ENCODE measurements around the gene ARIH2. TPM values are rescaled to one million over a fixed set of nuclear protein-coding genes. Genes with fewer than 3 reads are reported as not detected.

Gene ARIH2
- total and polyA plus RNA-seq, 9 of the 15 experiments (the other 6 are each of a cell fraction or from before 2014, with no cell fraction given), result 27.0 to 120 (median 108) TPM

GRCh38 chr3:48898383-48899234, 20.0 kb upstream of the ARIH2 start, which contains the start of gene SLC25A20 (continued):
- no peak for TF ChIP-seq CLOCK (CRISPR knock-in tag; IDR thresholded peaks at IDR 0.05; ENCODE audit: borderline replicate concordance)
- TF ChIP-seq LCOR (CRISPR knock-in tag; IDR thresholded peaks at IDR 0.05), result no peak
- no peak for TF ChIP-seq CHCHD3 (CRISPR knock-in tag; IDR thresholded peaks at IDR 0.05)
- no peak for TF ChIP-seq MAFG (tag; conservative IDR thresholded peaks at IDR 0.05)
- TF ChIP-seq ZNF695 (CRISPR knock-in tag; IDR thresholded peaks at IDR 0.05), result no peak
- TF ChIP-seq RBFOX2 (IDR thresholded peaks at IDR 0.05; ENCODE audit: low read depth, low read length), result peak; percentile 77
- no peak for TF ChIP-seq PRMT5 (CRISPR knock-in tag; IDR thresholded peaks at IDR 0.05)
- no peak for TF ChIP-seq RAD21 (CRISPR knock-in tag; conservative IDR thresholded peaks at IDR 0.05 in 1 of 2, IDR thresholded peaks at IDR 0.05 in 1 of 2)
- TF ChIP-seq KDM2B (CRISPR knock-in tag; IDR thresholded peaks at IDR 0.05), result no peak
- peak; percentile 61 for TF ChIP-seq ZFX (CRISPR knock-in tag; IDR thresholded peaks at IDR 0.05)
- TF ChIP-seq HDAC1 (IDR thresholded peaks at IDR 0.05), result peak in 1 of 2 experiments; percentile 90; a peak in 1 of 4 replicates
- peak; percentile 59 to 86; a peak in 3 of 4 replicates for TF ChIP-seq KDM1A (IDR thresholded peaks at IDR 0.05)
- TF ChIP-seq PKNOX1 (IDR thresholded peaks at IDR 0.05), result peak; percentile 69
- peak; percentile 34 for TF ChIP-seq KDM5B (IDR thresholded peaks at IDR 0.05; ENCODE audit: insufficient replicate concordance, low read depth, low read length)
- TF ChIP-seq OTX1 (CRISPR knock-in tag; IDR thresholded peaks at IDR 0.05), result no peak
- no peak for TF ChIP-seq ZNF133 (CRISPR knock-in tag; IDR thresholded peaks at IDR 0.05)
- no peak for TF ChIP-seq ZNF707 (CRISPR knock-in tag; conservative IDR thresholded peaks at IDR 0.05)
- TF ChIP-seq SMARCA4 (IDR thresholded peaks at IDR 0.05), result no peak
- no peak for TF ChIP-seq MBD2 (IDR thresholded peaks at IDR 0.05; ENCODE audit: borderline replicate concordance, low read depth)
- no peak for TF ChIP-seq CHAMP1 (IDR thresholded peaks at IDR 0.05)
- TF ChIP-seq ZNF274 (IDR thresholded peaks at IDR 0.05; ENCODE audit: borderline replicate concordance, low read depth, low read length), result no peak
- TF ChIP-seq EGR1 (conservative IDR thresholded peaks at IDR 0.05), result peak; percentile 36; the same call in 1 of the 2 replicates
- TF ChIP-seq ZNF830 (CRISPR knock-in tag; IDR thresholded peaks at IDR 0.05), result no peak
- 0 out of 2 replicates have a peak, but pooled peaks have one; percentile 19 for TF ChIP-seq RNF2 (IDR thresholded peaks at IDR 0.05)
